Mucosa of rectum (tissue), 2 donors: ENCODE measurements around the gene PPP2R2C.

Experiments used
- H3K27ac ChIP-seq, 2 donors: one replicate each; pipeline ENCODE4 v1.7.0; 2013; ENCODE audit warnings: inconsistent platforms in 2 of 2, low read depth in 2 of 2, low read length in 2 of 2
- H3K27me3 ChIP-seq, 2 donors: one replicate each; pipeline ENCODE4 v1.7.0; 2013; ENCODE audit warnings: low read length in 2 of 2; ENCODE audit not compliant: control insufficient read depth in 2 of 2, insufficient read depth in 2 of 2
- H3K36me3 ChIP-seq, 2 donors: one replicate each; pipeline ENCODE4 v1.7.0; 2013; ENCODE audit warnings: low read length in 2 of 2; ENCODE audit not compliant: control insufficient read depth in 2 of 2, insufficient read depth in 2 of 2
- H3K4me1 ChIP-seq, 2 donors: one replicate each; pipeline ENCODE4 v1.7.0; 2013; ENCODE audit warnings: low read length in 2 of 2, mild to moderate bottlenecking in 1 of 2; ENCODE audit not compliant: control insufficient read depth in 2 of 2, insufficient read depth in 2 of 2
- H3K4me3 ChIP-seq, 2 donors: one replicate each; pipeline ENCODE4 v1.7.0; 2013; ENCODE audit warnings: low read length in 2 of 2
- H3K9ac ChIP-seq, 2 donors: one replicate each; pipeline ENCODE4 v1.7.0; 2013; ENCODE audit warnings: low read length in 2 of 2, low read depth in 1 of 2, mild to moderate bottlenecking in 1 of 2
- H3K9me3 ChIP-seq, 2 donors: one replicate each; pipeline ENCODE4 v1.7.0; 2013; ENCODE audit warnings: low read length in 2 of 2; ENCODE audit not compliant: control insufficient read depth in 2 of 2
- donor health status: healthy.
- donor health status: Normal muscosa, but diverticular disease.

PPP2R2C gene

DNA sequence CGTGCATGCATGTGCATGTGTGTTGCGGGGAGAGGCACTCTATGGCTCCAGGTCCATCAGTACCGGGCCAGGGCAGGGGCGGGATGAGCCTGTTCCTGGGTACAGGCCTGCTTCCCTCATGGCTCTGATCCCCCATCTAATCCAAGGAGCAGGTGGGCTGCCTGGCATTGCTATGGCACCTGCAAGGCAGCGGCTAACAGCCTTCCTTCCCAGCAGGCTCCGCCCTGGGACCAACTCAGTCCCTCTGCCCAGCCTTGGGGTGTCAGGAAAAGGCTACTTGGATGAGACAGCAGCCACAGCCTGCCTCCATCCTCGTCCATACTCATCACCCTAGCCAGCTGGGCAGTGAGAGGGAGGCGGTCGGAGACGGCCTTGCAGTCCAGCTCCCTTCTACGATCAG lies 46.5 kb downstream of the PPP2R2C start:
- Histone ChIP-seq H3K9ac (no peak overlapping the region), H3K9me3 (no peaks in the 10 kb centered on the region), H3K4me1 (no peaks in the 10 kb centered on the region), H3K27me3 (peaks cover 0 to 3% of the 10 kb centered on the region in 2 donors), H3K27ac (no peak overlapping the region), H3K36me3 (no peaks in the 10 kb centered on the region), H3K4me3 (no peak overlapping the region)

GRCh38 chr4:6425336-6425735 lies 47.1 kb downstream of the PPP2R2C start:
- H3K9ac ChIP-seq: no peak overlapping the region
- H3K4me3 ChIP-seq: no peak overlapping the region
- H3K4me1 ChIP-seq: no peaks in the 10 kb centered on the region
- H3K27ac ChIP-seq: no peak overlapping the region
- H3K9me3 ChIP-seq: no peaks in the 10 kb centered on the region
- H3K36me3 ChIP-seq: no peaks in the 10 kb centered on the region
- H3K27me3 ChIP-seq: peaks cover 0 to 3% of the 10 kb centered on the region in 2 donors

GRCh38 chr4:6424425-6424824 lies 48.0 kb downstream of the PPP2R2C start:
- H3K9ac ChIP-seq: no peak overlapping the region
- no peak overlapping the region for H3K27ac ChIP-seq
- peaks cover 0 to 3% of the 10 kb centered on the region in 2 donors for H3K27me3 ChIP-seq
- H3K36me3 ChIP-seq: no peaks in the 10 kb centered on the region
- H3K9me3 ChIP-seq: no peaks in the 10 kb centered on the region
- no peaks in the 10 kb centered on the region for H3K4me1 ChIP-seq
- no peak overlapping the region for H3K4me3 ChIP-seq

GRCh38 chr4:6423575-6423974 lies 48.8 kb downstream of the PPP2R2C start:
- no peak overlapping the region for H3K27ac ChIP-seq
- H3K27me3 ChIP-seq: peaks cover 0 to 3% of the 10 kb centered on the region in 2 donors
- no peaks in the 10 kb centered on the region for H3K4me1 ChIP-seq
- H3K36me3 ChIP-seq: no peaks in the 10 kb centered on the region
- H3K9ac ChIP-seq: no peak overlapping the region
- H3K9me3 ChIP-seq: no peaks in the 10 kb centered on the region
- no peak overlapping the region for H3K4me3 ChIP-seq

DNA sequence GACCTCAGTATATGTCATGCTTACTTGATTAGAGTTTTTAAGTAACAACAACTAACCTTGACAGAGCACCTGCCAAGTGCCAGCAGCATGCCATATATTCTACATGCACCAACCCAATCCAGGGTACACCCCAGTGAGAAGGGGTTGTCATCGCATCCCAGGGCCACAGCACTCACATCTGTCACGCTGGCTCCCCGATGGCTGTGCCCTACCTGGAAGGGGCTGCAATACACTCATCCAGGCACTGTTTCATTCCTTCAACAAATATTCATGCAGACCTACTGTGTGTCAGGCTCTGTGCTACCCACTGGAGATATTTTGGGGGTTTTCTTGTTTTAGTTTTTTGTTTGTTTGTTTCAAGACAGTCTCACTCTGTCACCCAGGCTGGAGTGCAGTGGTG lies 49.5 kb downstream of the PPP2R2C start:
- H3K4me3 ChIP-seq: no peak overlapping the region
- no peak overlapping the region for H3K9ac ChIP-seq
- no peaks in the 10 kb centered on the region for H3K36me3 ChIP-seq
- peaks cover 0 to 3% of the 10 kb centered on the region in 2 donors for H3K27me3 ChIP-seq
- no peaks in the 10 kb centered on the region for H3K9me3 ChIP-seq
- no peaks in the 10 kb centered on the region for H3K4me1 ChIP-seq
- H3K27ac ChIP-seq: no peak overlapping the region

- Histone ChIP-seq H3K9ac (no peak overlapping the region), H3K4me3 (no peak overlapping the region), H3K9me3 (no peaks in the 10 kb centered on the region), H3K27me3 (no peaks in the 10 kb centered on the region), H3K4me1 (no peaks in the 10 kb centered on the region), H3K27ac (no peak overlapping the region), H3K36me3 (no peaks in the 10 kb centered on the region)
These were observed 50.3 kb downstream of the PPP2R2C start for GRCh38 chr4:6422105-6422504.

DNA sequence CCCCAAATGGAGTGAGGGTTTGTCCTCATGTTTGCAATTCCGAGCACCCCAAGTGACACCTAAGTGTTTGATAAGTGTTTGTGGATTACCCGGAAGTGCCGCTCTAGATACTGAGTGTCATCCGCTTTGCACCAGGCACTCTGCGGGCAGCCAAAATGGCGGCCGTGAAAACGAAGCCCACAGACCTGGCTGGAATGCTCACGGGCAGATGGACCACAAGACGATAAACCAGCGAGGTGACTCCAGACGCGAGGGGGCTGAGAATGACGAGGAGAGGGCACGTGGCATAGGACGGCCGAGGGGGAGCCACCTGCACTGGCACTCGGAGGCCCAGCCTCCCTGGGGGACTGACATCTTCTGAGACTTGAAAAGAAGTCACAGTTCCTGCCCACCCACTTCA lies 51.0 kb downstream of the PPP2R2C start:
- no peak overlapping the region for H3K4me3 ChIP-seq
- H3K27ac ChIP-seq: no peak overlapping the region
- no peak overlapping the region for H3K9ac ChIP-seq
- H3K36me3 ChIP-seq: no peaks in the 10 kb centered on the region
- H3K27me3 ChIP-seq: no peaks in the 10 kb centered on the region
- no peaks in the 10 kb centered on the region for H3K9me3 ChIP-seq
- no peaks in the 10 kb centered on the region for H3K4me1 ChIP-seq

GRCh38 chr4:6420972-6421371 lies 51.4 kb downstream of the PPP2R2C start:
- H3K9me3 ChIP-seq: no peaks in the 10 kb centered on the region
- no peak overlapping the region for H3K27ac ChIP-seq
- no peaks in the 10 kb centered on the region for H3K36me3 ChIP-seq
- H3K9ac ChIP-seq: no peak overlapping the region
- H3K4me1 ChIP-seq: no peaks in the 10 kb centered on the region
- no peaks in the 10 kb centered on the region for H3K27me3 ChIP-seq
- no peak overlapping the region for H3K4me3 ChIP-seq

- Histone ChIP-seq H3K36me3 (no peaks in the 10 kb centered on the region), H3K9me3 (no peaks in the 10 kb centered on the region), H3K4me3 (no peak overlapping the region), H3K4me1 (no peaks in the 10 kb centered on the region), H3K27ac (no peak overlapping the region), H3K27me3 (no peaks in the 10 kb centered on the region), H3K9ac (no peak overlapping the region)
These were observed 52.4 kb downstream of the PPP2R2C start for GRCh38 chr4:6420036-6420435.

GRCh38 chr4:6419452-6420028 lies 52.9 kb downstream of the PPP2R2C start:
- Histone ChIP-seq H3K36me3 (no peaks in the 10 kb centered on the region), H3K4me3 (no peak overlapping the region), H3K9me3 (no peaks in the 10 kb centered on the region), H3K27me3 (peaks cover 0 to 2% of the 10 kb centered on the region in 2 donors), H3K4me1 (no peaks in the 10 kb centered on the region), H3K27ac (no peak overlapping the region), H3K9ac (no peak overlapping the region)
